NCI-H1092 (cell line): ENCODE data around the gene HIGD1B.

Source experiments
- DNase-seq: peaks from one replicate; lab custom pipeline; 2025; lab: John Stamatoyannopoulos, UW

HIGD1B gene

GRCh38 chr17:44837196-44837595, 10.5 kb upstream of the HIGD1B start:
- DNase-seq, result no peak

- no peak for DNase-seq
Observed at GRCh38 chr17:44840274-44840673, 7.4 kb upstream of the HIGD1B start.

- no peak for DNase-seq
Observed at GRCh38 chr17:44840936-44841335, 6.7 kb upstream of the HIGD1B start.

GRCh38 chr17:44842748-44843147, 4.9 kb upstream of the HIGD1B start:
- no peak for DNase-seq

GRCh38 chr17:44844390-44844830, 3.3 kb upstream of the HIGD1B start:
- no peak for DNase-seq

GRCh38 chr17:44846206-44846605, 1.5 kb upstream of the HIGD1B start:
- DNase-seq, result no peak

- no peak for DNase-seq
Observed at GRCh38 chr17:44848257-44848795, 643 bp downstream of the HIGD1B start.

- no peak for DNase-seq
Observed at GRCh38 chr17:44848961-44849489, 1.3 kb downstream of the HIGD1B start.

GRCh38 chr17:44850025-44850424, 2.3 kb downstream of the HIGD1B start:
- DNase-seq, result no peak

GRCh38 chr17:44850612-44851011, 2.9 kb downstream of the HIGD1B start:
- no peak for DNase-seq

- DNase-seq, result no peak
Observed at GRCh38 chr17:44854192-44854591, 6.5 kb downstream of the HIGD1B start.

GRCh38 chr17:44859701-44860100, 12.0 kb downstream of the HIGD1B start:
- no peak for DNase-seq

- DNase-seq, result no peak
Observed at GRCh38 chr17:44862278-44862914, 14.7 kb downstream of the HIGD1B start.

GRCh38 chr17:44863061-44863918, 15.6 kb downstream of the HIGD1B start:
- no peak for DNase-seq

GRCh38 chr17:44864831-44865230, 17.1 kb downstream of the HIGD1B start:
- no peak for DNase-seq

GRCh38 chr17:44865231-44865660, 17.6 kb downstream of the HIGD1B start:
- DNase-seq, result peak; percentile 60

GRCh38 chr17:44865931-44866330, 18.2 kb downstream of the HIGD1B start:
- DNase-seq, result no peak

GRCh38 chr17:44867841-44868240, 20.2 kb downstream of the HIGD1B start:
- DNase-seq, result no peak

- DNase-seq, result no peak
Observed at GRCh38 chr17:44871556-44871955, 23.9 kb downstream of the HIGD1B start.

- DNase-seq, result peak; percentile 64
Observed at GRCh38 chr17:44872131-44872768, 24.6 kb downstream of the HIGD1B start.

GRCh38 chr17:44875761-44876160, 28.1 kb downstream of the HIGD1B start:
- no peak for DNase-seq

GRCh38 chr17:44877121-44877520, 29.4 kb downstream of the HIGD1B start:
- DNase-seq, result no peak
